Panc1 (cell line): ENCODE data around the gene KRT16. TPM values are rescaled to one million over a fixed set of nuclear protein-coding genes. Genes with fewer than 3 reads are reported as not detected.
A peak's percentile ranks its signal among the peaks of the same experiment; 100 is the strongest.

Experiments
- ATAC-seq: fragments of 200-7000 bp; cut with Tn5 transposase; 2 replicates; pipeline ENCODE4 v1.9.1; 2020; ENCODE audit warnings: mild to moderate bottlenecking, moderate library complexity
- BruUV-seq: library from RNA; stranded (reverse); fragments of 400-500 nt; replicated peaks from 2 replicates; lab custom pipeline; 2021; lab: Mats Ljungman, UMichigan
- CTCF ChIA-PET: fragments of 300-600 bp; sonication (Branson Sonifier 250); formaldehyde crosslinking; loops from one replicate; lab custom pipeline; 2022; ENCODE audit warnings: antibody characterized with exemption; lab: Charles Lee
- POLR2A ChIA-PET: fragments of 300-600 bp; sonication (Branson Sonifier 250); formaldehyde crosslinking; loops from one replicate; lab custom pipeline; 2022; ENCODE audit warnings: antibody characterized with exemption; lab: Charles Lee
- DNase-seq: peaks from one replicate; pipeline ENCODE4 v3.0.0-alpha.2; 2010; ENCODE audit warnings: low read depth, low spot score
- H3K27ac ChIP-seq: 2 replicates; pipeline ENCODE4 v1.5.1; 2011; ENCODE audit warnings: mild to moderate bottlenecking, low read length, inconsistent platforms
- H3K27me3 ChIP-seq: fragments of 200-500 bp; sonication (Bioruptor generic); 2 replicates; pipeline ENCODE4 v1.6.0; 2014; ENCODE audit warnings: low read length, inconsistent platforms; ENCODE audit not compliant: control insufficient read depth, insufficient read depth
- H3K36me3 ChIP-seq: fragments of 200-500 bp; sonication (Bioruptor generic); 2 replicates; pipeline ENCODE4 v1.5.1; 2014; ENCODE audit warnings: inconsistent platforms, mild to moderate bottlenecking, low read length, moderate library complexity; ENCODE audit not compliant: control insufficient read depth, insufficient read depth
- H3K4me1 ChIP-seq: 2 replicates; pipeline ENCODE4 v1.5.1; 2011; ENCODE audit warnings: inconsistent platforms, mild to moderate bottlenecking, low read length, moderate library complexity; ENCODE audit not compliant: control insufficient read depth, insufficient read depth
- H3K4me3 ChIP-seq, 2 experiments: 2 replicates each; pipeline ENCODE4 v1.5.1; 2011 to 2012; ENCODE audit warnings: low read depth in 2 of 2, low read length in 2 of 2, mild to moderate bottlenecking in 2 of 2, inconsistent platforms in 1 of 2, moderate library complexity in 1 of 2
- H3K9me3 ChIP-seq: fragments of 200-500 bp; sonication (Bioruptor generic); 2 replicates; pipeline ENCODE4 v1.5.1; 2014; ENCODE audit warnings: low read depth, mild to moderate bottlenecking, inconsistent platforms, low read length, moderate library complexity; ENCODE audit not compliant: control insufficient read depth, insufficient read depth
- POLR2AphosphoS5 ChIP-seq: IDR thresholded peaks from 2 replicates; pipeline ENCODE4 v1.6.1; 2012; ENCODE audit warnings: mild to moderate bottlenecking, low read depth, low read length, moderate library complexity
- SIN3A ChIP-seq: IDR thresholded peaks from 2 replicates; pipeline ENCODE4 v1.6.1; 2012; ENCODE audit warnings: low read depth, mild to moderate bottlenecking, low read length, moderate library complexity, borderline replicate concordance; ENCODE audit not compliant: insufficient read depth
- TCF7L2 ChIP-seq: IDR thresholded peaks from 2 replicates; pipeline ENCODE4 v1.6.1; 2011; ENCODE audit warnings: mild to moderate bottlenecking, low read depth, low read length, inconsistent platforms
- in situ Hi-C: cut with HindIII; loops from 2 replicates; pipeline ENCODE4 v1.10.0; 2016; ENCODE audit warnings: low sequenced_read_pairs, low pct_unique_long_range_greater_than_20kb
- intact Hi-C: fragments of 100-400 bp; cut with micrococcal nuclease; formaldehyde crosslinking; loops from one replicate; pipeline ENCODE4 v1.10.0; 2022; ENCODE audit not compliant: unreplicated experiment
- total RNA-seq: library from RNA; stranded (reverse); gene quantifications from one replicate; pipeline ENCODE4 v1.2.1, GENCODE V29; 2021; ENCODE audit not compliant: unreplicated experiment
- TF ChIP-seq, protein P1 (sequence below), 2 experiments: IDR thresholded peaks; 2 replicates each; pipeline ENCODE4 v1.6.1; 2011 to 2012; ENCODE audit warnings: low read depth in 2 of 2, control low read depth in 1 of 2, low read length in 1 of 2, mild to moderate bottlenecking in 1 of 2, moderate library complexity in 1 of 2; ENCODE audit not compliant: insufficient read depth in 1 of 2
- TF ChIP-seq, protein P2 (sequence below): fragments of 450-650 bp; IDR thresholded peaks from 2 replicates; pipeline ENCODE4 v1.5.1; 2017; ENCODE audit warnings: mild to moderate bottlenecking

KRT16 gene
- total RNA-seq, 1 experiment from 2014 or later, result 1.6 TPM

DNA sequence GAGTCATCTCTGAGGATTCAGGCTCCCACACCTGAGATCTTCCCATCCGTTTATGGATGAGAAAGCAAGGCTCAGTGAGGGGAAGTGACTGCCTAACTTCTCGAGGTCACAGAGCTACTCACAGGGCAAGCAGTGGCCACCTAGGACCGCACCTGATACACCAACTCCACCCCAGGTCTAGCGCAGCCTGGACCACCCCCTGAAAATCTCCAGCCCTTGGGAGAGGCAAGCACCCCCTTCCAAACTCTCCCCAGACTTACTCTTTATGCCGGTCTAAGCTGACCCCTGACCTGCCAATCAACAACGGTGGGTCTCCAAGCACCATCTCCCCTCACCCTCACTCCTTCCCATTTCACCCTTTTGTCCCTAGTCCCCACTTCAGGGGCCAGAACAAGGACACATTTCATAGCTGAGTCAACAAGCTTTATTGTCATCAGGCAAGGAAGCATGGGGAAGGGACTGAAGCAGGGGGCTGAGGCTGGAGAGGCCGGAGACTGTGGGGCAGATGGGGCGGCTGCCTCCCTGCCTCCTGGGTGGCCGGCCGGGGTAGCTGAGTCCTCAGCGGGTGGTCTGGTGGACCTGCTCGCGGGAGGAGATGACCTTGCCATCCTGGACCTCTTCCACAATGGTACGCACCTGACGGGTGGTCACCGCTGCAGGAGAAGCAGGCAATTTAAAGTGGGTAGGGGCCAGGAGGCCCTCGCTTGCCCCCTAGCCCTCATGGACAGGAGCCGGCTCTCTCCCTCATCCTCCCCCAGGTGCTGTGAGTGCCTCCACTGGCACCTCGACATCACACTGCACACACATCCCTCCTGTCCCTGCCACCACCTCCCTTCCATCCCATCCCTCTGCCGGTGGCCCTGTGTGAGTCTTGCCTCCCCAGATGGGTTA, 6.7 kb upstream of the KRT16 start:
- Histone ChIP-seq H3K9me3 (no peaks in the 10 kb centered on the region), H3K4me1 (peaks cover 3% of the 10 kb centered on the region), H3K27me3 (no peaks in the 10 kb centered on the region), H3K4me3 (no peak overlapping the region), H3K27ac (no peak overlapping the region), H3K36me3 (no peaks in the 10 kb centered on the region)
- ATAC-seq, result no peak
- in situ Hi-C loops, result no loop called here
- no peak for DNase-seq
- BruUV-seq, result no TSS peak
- TF ChIP-seq SIN3A (no peak), TCF7L2 (no peak), POLR2AphosphoS5 (no peak)
- TF ChIP-seq, protein P1, sequence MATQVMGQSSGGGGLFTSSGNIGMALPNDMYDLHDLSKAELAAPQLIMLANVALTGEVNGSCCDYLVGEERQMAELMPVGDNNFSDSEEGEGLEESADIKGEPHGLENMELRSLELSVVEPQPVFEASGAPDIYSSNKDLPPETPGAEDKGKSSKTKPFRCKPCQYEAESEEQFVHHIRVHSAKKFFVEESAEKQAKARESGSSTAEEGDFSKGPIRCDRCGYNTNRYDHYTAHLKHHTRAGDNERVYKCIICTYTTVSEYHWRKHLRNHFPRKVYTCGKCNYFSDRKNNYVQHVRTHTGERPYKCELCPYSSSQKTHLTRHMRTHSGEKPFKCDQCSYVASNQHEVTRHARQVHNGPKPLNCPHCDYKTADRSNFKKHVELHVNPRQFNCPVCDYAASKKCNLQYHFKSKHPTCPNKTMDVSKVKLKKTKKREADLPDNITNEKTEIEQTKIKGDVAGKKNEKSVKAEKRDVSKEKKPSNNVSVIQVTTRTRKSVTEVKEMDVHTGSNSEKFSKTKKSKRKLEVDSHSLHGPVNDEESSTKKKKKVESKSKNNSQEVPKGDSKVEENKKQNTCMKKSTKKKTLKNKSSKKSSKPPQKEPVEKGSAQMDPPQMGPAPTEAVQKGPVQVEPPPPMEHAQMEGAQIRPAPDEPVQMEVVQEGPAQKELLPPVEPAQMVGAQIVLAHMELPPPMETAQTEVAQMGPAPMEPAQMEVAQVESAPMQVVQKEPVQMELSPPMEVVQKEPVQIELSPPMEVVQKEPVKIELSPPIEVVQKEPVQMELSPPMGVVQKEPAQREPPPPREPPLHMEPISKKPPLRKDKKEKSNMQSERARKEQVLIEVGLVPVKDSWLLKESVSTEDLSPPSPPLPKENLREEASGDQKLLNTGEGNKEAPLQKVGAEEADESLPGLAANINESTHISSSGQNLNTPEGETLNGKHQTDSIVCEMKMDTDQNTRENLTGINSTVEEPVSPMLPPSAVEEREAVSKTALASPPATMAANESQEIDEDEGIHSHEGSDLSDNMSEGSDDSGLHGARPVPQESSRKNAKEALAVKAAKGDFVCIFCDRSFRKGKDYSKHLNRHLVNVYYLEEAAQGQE (IDR thresholded peaks at IDR 0.05; ENCODE audit: insufficient read depth in 1 of 2, low read depth in 2 of 2, low read length in 1 of 2), result no peak
- TF ChIP-seq, protein P2, sequence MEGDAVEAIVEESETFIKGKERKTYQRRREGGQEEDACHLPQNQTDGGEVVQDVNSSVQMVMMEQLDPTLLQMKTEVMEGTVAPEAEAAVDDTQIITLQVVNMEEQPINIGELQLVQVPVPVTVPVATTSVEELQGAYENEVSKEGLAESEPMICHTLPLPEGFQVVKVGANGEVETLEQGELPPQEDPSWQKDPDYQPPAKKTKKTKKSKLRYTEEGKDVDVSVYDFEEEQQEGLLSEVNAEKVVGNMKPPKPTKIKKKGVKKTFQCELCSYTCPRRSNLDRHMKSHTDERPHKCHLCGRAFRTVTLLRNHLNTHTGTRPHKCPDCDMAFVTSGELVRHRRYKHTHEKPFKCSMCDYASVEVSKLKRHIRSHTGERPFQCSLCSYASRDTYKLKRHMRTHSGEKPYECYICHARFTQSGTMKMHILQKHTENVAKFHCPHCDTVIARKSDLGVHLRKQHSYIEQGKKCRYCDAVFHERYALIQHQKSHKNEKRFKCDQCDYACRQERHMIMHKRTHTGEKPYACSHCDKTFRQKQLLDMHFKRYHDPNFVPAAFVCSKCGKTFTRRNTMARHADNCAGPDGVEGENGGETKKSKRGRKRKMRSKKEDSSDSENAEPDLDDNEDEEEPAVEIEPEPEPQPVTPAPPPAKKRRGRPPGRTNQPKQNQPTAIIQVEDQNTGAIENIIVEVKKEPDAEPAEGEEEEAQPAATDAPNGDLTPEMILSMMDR, result no peak
- CTCF ChIA-PET, result no interaction called here
- POLR2A ChIA-PET, result interaction anchor here (0.5 kb wide), 1 partner anchor 205 kb away, joined by 7 read pairs; no protein-coding TSS in a partner anchor
- intact Hi-C loops, result no loop called here

GRCh38 chr17:41618341-41619035, 5.9 kb upstream of the KRT16 start:
- Histone ChIP-seq H3K4me3 (no peak overlapping the region), H3K27me3 (no peaks in the 10 kb centered on the region), H3K36me3 (no peaks in the 10 kb centered on the region), H3K4me1 (peaks cover 3% of the 10 kb centered on the region), H3K27ac (no peak overlapping the region), H3K9me3 (no peaks in the 10 kb centered on the region)
- TF ChIP-seq, protein P2, result no peak
- TF ChIP-seq SIN3A (no peak), TCF7L2 (no peak), POLR2AphosphoS5 (no peak)
- TF ChIP-seq, protein P1 (IDR thresholded peaks at IDR 0.05; ENCODE audit: insufficient read depth in 1 of 2, low read depth in 2 of 2, low read length in 1 of 2), result no peak
- no peak for DNase-seq
- BruUV-seq, result no TSS peak
- peak; percentile 27; the same call in 1 of the 2 replicates for ATAC-seq
- ChIA-PET CTCF (no interaction called here), POLR2A (interaction anchor here (0.5 kb wide), 1 partner anchor 206 kb away, joined by 7 read pairs; no protein-coding TSS in a partner anchor)
- intact Hi-C loops (no loop called here), in situ Hi-C loops (no loop called here)
